Upper lobe of left lung (tissue), 6 donors: ENCODE results near the gene ZNF574. TPM values are rescaled to one million over a fixed set of nuclear protein-coding genes. Genes with fewer than 3 reads are reported as not detected.
A peak's percentile ranks its signal among the peaks of the same experiment; 100 is the strongest.

Experiments
- ATAC-seq, 2 donors: fragments of 200-7000 bp; cut with Tn5 transposase; one replicate each; pipeline ENCODE4 v1.9.1; 2022; ENCODE audit warnings: mild to moderate bottlenecking in 2 of 2, moderate library complexity in 2 of 2; ENCODE audit not compliant: low FRiP score in 2 of 2
- DNase-seq, 2 donors: peaks; one replicate each; pipeline ENCODE4 v3.0.0-alpha.2; 2019 to 2020
- H3K27ac ChIP-seq, 4 donors: fragments of 200-600 bp; sonication (generic); one replicate each; pipeline ENCODE4 v1.5.1; 2016 to 2019
- H3K27me3 ChIP-seq, 4 donors: fragments of 200-600 bp; sonication (generic); one replicate each; pipeline ENCODE4 v1.5.1; 2017 to 2019
- H3K36me3 ChIP-seq, 4 donors: fragments of 200-600 bp; sonication (generic); one replicate each; pipeline ENCODE4 v1.5.1; 2016 to 2019
- H3K4me1 ChIP-seq, 4 donors: fragments of 200-600 bp; sonication (generic); one replicate each; pipeline ENCODE4 v1.5.1; 2018 to 2019
- H3K4me3 ChIP-seq, 4 donors: fragments of 200-600 bp; sonication (generic); one replicate each; pipeline ENCODE4 v1.5.1; 2017 to 2019; ENCODE audit warnings: mild to moderate bottlenecking in 2 of 4, moderate library complexity in 1 of 4
- H3K9me3 ChIP-seq, 4 donors: fragments of 200-600 bp; sonication (generic); one replicate each; pipeline ENCODE4 v1.5.1; 2018 to 2019
- CTCF ChIP-seq, 6 experiments: fragments of 450-650 bp in 4 of 6; fragments of 200-600 bp in 2 of 6; sonication (generic) in 2 of 6; IDR thresholded peaks; one replicate each; pipeline ENCODE4 v1.5.1; 2016 to 2019; ENCODE audit warnings: antibody characterized with exemption in 6 of 6
- EP300 ChIP-seq, 4 donors: sonication (generic); formaldehyde crosslinking; IDR thresholded peaks; one replicate each; pipeline ENCODE4 v1.5.1; 2017; ENCODE audit warnings: antibody characterized with exemption in 4 of 4, control low read depth in 2 of 4
- POLR2A ChIP-seq, 4 donors: fragments of 450-650 bp; IDR thresholded peaks; one replicate each; pipeline ENCODE4 v1.5.1; 2016 to 2017; ENCODE audit warnings: antibody characterized with exemption in 4 of 4, mild to moderate bottlenecking in 2 of 4
- POLR2AphosphoS5 ChIP-seq, 2 donors: sonication (generic); formaldehyde crosslinking; IDR thresholded peaks; one replicate each; pipeline ENCODE4 v1.5.1; 2017; ENCODE audit warnings: antibody characterized with exemption in 2 of 2
- WGBS, 2 donors: methylation state at CpG; one replicate each; pipeline ENCODE4 v1.1.5; 2017 to 2018; 5-methylcytosine and 5-hydroxymethylcytosine counted together
- total RNA-seq, 6 donors: library from RNA; depleted of rRNA in 4 of 6; stranded (reverse); fragments of >200 nt in 4 of 6; gene quantifications; one replicate each; pipeline versions ENCODE4 v1.1.0 to v1.2.1, GENCODE V29; 2016 to 2021
- donor health status: DM: no; HTN: no; CAD: no; lungs with moderate emphysema.
- donor health status: DM: no; HTN: yes; CAD: no; lungs with severe emphysema.

ZNF574 gene
- total RNA-seq, 6 donors from 2014 or later = 9.2 to 26.4 (median 13.3) TPM

- Histone ChIP-seq H3K9me3 (no peaks in the 10 kb centered on the region), H3K27me3 (no peaks in the 10 kb centered on the region), H3K4me1 (peaks cover 0 to 4% (median 0%) of the 10 kb centered on the region in 4 donors), H3K4me3 (no peak overlapping the region), H3K27ac (no peak overlapping the region), H3K36me3 (no peaks in the 10 kb centered on the region)
- 68 to 79% methylated on average over 5 to 10 of the region's 10 CpGs for WGBS, 2 donors
- no peak for DNase-seq
- TF ChIP-seq EP300 (IDR thresholded peaks at IDR 0.05) = no peak
- ATAC-seq = no peak
Measured at GRCh38 chr19:42052241-42052863, 23.6 kb upstream of the ZNF574 start.

- Histone ChIP-seq H3K4me1 (peaks cover 0 to 4% (median 0%) of the 10 kb centered on the region in 4 donors), H3K27ac (no peak overlapping the region), H3K9me3 (no peaks in the 10 kb centered on the region), H3K27me3 (no peaks in the 10 kb centered on the region), H3K36me3 (no peaks in the 10 kb centered on the region), H3K4me3 (no peak overlapping the region)
- DNase-seq (peak in 1 of 2 donors; percentile 53), ATAC-seq (no peak)
- no peak for TF ChIP-seq EP300 (IDR thresholded peaks at IDR 0.05)
- TF ChIP-seq POLR2A (IDR thresholded peaks at IDR 0.05) = no peak
- TF ChIP-seq CTCF (IDR thresholded peaks at IDR 0.05) = no peak
- TF ChIP-seq POLR2AphosphoS5 (IDR thresholded peaks at IDR 0.05) = no peak
- WGBS, 2 donors = 85 to 90% methylated on average over 11 to 16 of the region's 17 CpGs
Measured at GRCh38 chr19:42053037-42053935, 22.7 kb upstream of the ZNF574 start.

- 79 to 80% methylated on average over 9 to 15 of the region's 18 CpGs for WGBS, 2 donors
- no peaks in the 10 kb centered on the region for H3K9me3 ChIP-seq
- TF ChIP-seq EP300 (IDR thresholded peaks at IDR 0.05) (no peak), CTCF (IDR thresholded peaks at IDR 0.05) (no peak), POLR2A (IDR thresholded peaks at IDR 0.05) (no peak), POLR2AphosphoS5 (IDR thresholded peaks at IDR 0.05) (no peak)
- H3K27me3 ChIP-seq = no peaks in the 10 kb centered on the region
- H3K27ac ChIP-seq = no peak overlapping the region
- DNase-seq (peak in 1 of 2 donors; percentile 64), ATAC-seq (no peak)
- no peak overlapping the region for H3K4me3 ChIP-seq
- H3K36me3 ChIP-seq = no peaks in the 10 kb centered on the region
- H3K4me1 ChIP-seq = no peaks in the 10 kb centered on the region
Measured at GRCh38 chr19:42054205-42054604, 21.8 kb upstream of the ZNF574 start.

- H3K9me3 ChIP-seq = no peaks in the 10 kb centered on the region
- WGBS, 2 donors = 74% methylated on average over 4 to 7 of the region's 7 CpGs
- H3K27me3 ChIP-seq = no peaks in the 10 kb centered on the region
- H3K27ac ChIP-seq = no peak overlapping the region
- ATAC-seq = no peak
- H3K4me1 ChIP-seq = no peaks in the 10 kb centered on the region
- H3K4me3 ChIP-seq = no peak overlapping the region
- DNase-seq = no peak
- TF ChIP-seq EP300 (IDR thresholded peaks at IDR 0.05) (no peak), POLR2AphosphoS5 (IDR thresholded peaks at IDR 0.05) (no peak), POLR2A (IDR thresholded peaks at IDR 0.05) (no peak)
- H3K36me3 ChIP-seq = no peaks in the 10 kb centered on the region
Measured at GRCh38 chr19:42057846-42058245, 18.1 kb upstream of the ZNF574 start.

- H3K27ac ChIP-seq = no peak overlapping the region
- no peaks in the 10 kb centered on the region for H3K4me1 ChIP-seq
- H3K9me3 ChIP-seq = no peaks in the 10 kb centered on the region
- DNase-seq (no peak), ATAC-seq (no peak)
- no peaks in the 10 kb centered on the region for H3K27me3 ChIP-seq
- WGBS, 2 donors = 96 to 97% methylated on average over 12 of the region's 13 CpGs
- H3K36me3 ChIP-seq = no peaks in the 10 kb centered on the region
- no peak overlapping the region for H3K4me3 ChIP-seq
- no peak for TF ChIP-seq POLR2AphosphoS5 (IDR thresholded peaks at IDR 0.05)
- no peak for TF ChIP-seq CTCF (IDR thresholded peaks at IDR 0.05)
Measured at GRCh38 chr19:42059196-42059595, 16.8 kb upstream of the ZNF574 start.
